GM19035 (cell line): Measurements from ENCODE around the gene ANKS1A.

ENCODE experiments used
- ATAC-seq: cut with Tn5 transposase; IDR thresholded peaks from one replicate; pipeline ENCODE4 v1.9.1; 2021; ENCODE audit not compliant: unreplicated experiment

ANKS1A gene

GRCh38 chr6:35036828-35037663 is 148.0 kb downstream of the ANKS1A start:
- ATAC-seq, result no peak

GRCh38 chr6:35037664-35038038 is 148.6 kb downstream of the ANKS1A start:
- ATAC-seq, result no peak

GRCh38 chr6:35038076-35038475 is 149.0 kb downstream of the ANKS1A start:
- no peak for ATAC-seq

- ATAC-seq, result no peak
Measured at GRCh38 chr6:35040398-35040797, 151.3 kb downstream of the ANKS1A start.

GRCh38 chr6:35041086-35041861 is 152.2 kb downstream of the ANKS1A start:
- no peak for ATAC-seq

- ATAC-seq, result no peak
Measured at GRCh38 chr6:35042031-35042815, 153.2 kb downstream of the ANKS1A start.

- no peak for ATAC-seq
Measured at GRCh38 chr6:35043381-35044130, 154.5 kb downstream of the ANKS1A start.

- ATAC-seq, result no peak
Measured at GRCh38 chr6:35044145-35044745, 155.2 kb downstream of the ANKS1A start.

- ATAC-seq, result no peak
Measured at GRCh38 chr6:35044761-35045421, 155.8 kb downstream of the ANKS1A start.

- ATAC-seq, result no peak
Measured at GRCh38 chr6:35046103-35046502, 157.0 kb downstream of the ANKS1A start.

GRCh38 chr6:35046862-35047261 is 157.8 kb downstream of the ANKS1A start:
- ATAC-seq, result no peak

- ATAC-seq, result no peak
Measured at GRCh38 chr6:35047265-35048011, 158.4 kb downstream of the ANKS1A start.

GRCh38 chr6:35048031-35048613 is 159.1 kb downstream of the ANKS1A start:
- ATAC-seq, result no peak

GRCh38 chr6:35048631-35049083 is 159.6 kb downstream of the ANKS1A start:
- no peak for ATAC-seq

GRCh38 chr6:35049156-35049735 is 160.2 kb downstream of the ANKS1A start:
- ATAC-seq, result no peak

- no peak for ATAC-seq
Measured at GRCh38 chr6:35049900-35050756, 161.1 kb downstream of the ANKS1A start.

- no peak for ATAC-seq
Measured at GRCh38 chr6:35050757-35051330, 161.8 kb downstream of the ANKS1A start.
